SK-N-SH (cell line): ENCODE data around the gene TBRG1.

Experiments used
- CHD2 ChIP-seq: fragments of 150-350 bp; IDR thresholded peaks from 2 replicates; pipeline ENCODE4 v1.6.1; 2018; ENCODE audit warnings: low read length; ENCODE audit not compliant: partially characterized antibody
- CTCF ChIP-seq: fragments of 200-600 bp; sonication (generic); IDR thresholded peaks from 2 replicates; pipeline ENCODE4 v1.6.1; 2017; ENCODE audit warnings: antibody characterized with exemption, mild to moderate bottlenecking, moderate library complexity
- EP300 ChIP-seq, 2 experiments: IDR thresholded peaks; 2 replicates each; pipeline versions ENCODE4 v1.4.0 to v1.6.1; 2012; ENCODE audit warnings: borderline replicate concordance in 1 of 2, low read depth in 1 of 2, low read length in 1 of 2
- EZH2phosphoT487 ChIP-seq: fragments of 200-600 bp; sonication (generic); IDR thresholded peaks from 2 replicates; pipeline ENCODE4 v1.6.1; 2017; ENCODE audit warnings: low read depth, mixed run types, mild to moderate bottlenecking, antibody characterized with exemption, moderate library complexity, borderline replicate concordance
- JUND ChIP-seq: IDR thresholded peaks from 2 replicates; pipeline ENCODE4 v1.4.0; 2012
- POLR2AphosphoS5 ChIP-seq: IDR thresholded peaks from 2 replicates; pipeline ENCODE4 v1.6.1; 2012; ENCODE audit warnings: low read depth, low read length
- TAF1 ChIP-seq: IDR thresholded peaks from 2 replicates; pipeline ENCODE4 v1.6.1; 2012; ENCODE audit warnings: low read depth, mild to moderate bottlenecking, low read length, moderate library complexity, borderline replicate concordance
- USF2 ChIP-seq: fragments of 150-350 bp; IDR thresholded peaks from 2 replicates; pipeline ENCODE4 v1.6.1; 2017; ENCODE audit warnings: antibody characterized with exemption, low read length, low read depth, borderline replicate concordance
- YY1 ChIP-seq: IDR thresholded peaks from 2 replicates; pipeline ENCODE4 v1.4.0; 2012; ENCODE audit warnings: low read depth, mild to moderate bottlenecking

GRCh38 chr11:124658986-124659385 is 36.3 kb downstream of the TBRG1 start:
- TF ChIP-seq CTCF: no peak
- no peak for TF ChIP-seq EP300 (IDR thresholded peaks at IDR 0.05; ENCODE audit: borderline replicate concordance in 1 of 2, low read depth in 1 of 2, low read length in 1 of 2)
- TF ChIP-seq POLR2AphosphoS5: no peak
- no peak for TF ChIP-seq YY1
- TF ChIP-seq TAF1: no peak
- no peak for TF ChIP-seq JUND
- no peak for TF ChIP-seq CHD2
- no peak for TF ChIP-seq EZH2phosphoT487
- TF ChIP-seq USF2: no peak
